Inflammatory macrophage (primary cell): ENCODE measurements around the gene TRIM67.

ENCODE experiments used
- DNase-seq, 2 donors: peaks; one replicate each; pipeline ENCODE4 v3.0.0-alpha.2; 2020 to 2022

The TRIM67 gene

DNA sequence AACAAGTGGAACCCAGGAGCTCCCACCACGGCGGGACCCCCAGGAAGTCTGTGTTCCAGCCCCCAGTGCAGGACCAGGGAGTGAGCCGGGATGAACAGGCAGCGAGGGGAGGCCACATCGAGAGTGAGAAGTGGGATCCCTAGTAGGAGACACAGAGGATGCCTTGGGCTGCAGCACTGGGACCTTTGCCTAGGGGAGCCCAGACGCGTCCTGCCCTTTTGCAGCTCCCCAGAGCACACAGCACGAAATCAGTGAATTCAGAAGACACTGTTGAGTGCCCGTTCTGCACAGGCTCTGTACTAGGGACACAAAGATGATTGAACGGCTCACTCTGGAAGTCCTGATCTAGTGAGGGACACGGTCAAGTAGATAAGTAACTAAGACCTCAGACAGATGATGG is 23.5 kb downstream of the TRIM67 start:
- DNase-seq: no peak

DNA sequence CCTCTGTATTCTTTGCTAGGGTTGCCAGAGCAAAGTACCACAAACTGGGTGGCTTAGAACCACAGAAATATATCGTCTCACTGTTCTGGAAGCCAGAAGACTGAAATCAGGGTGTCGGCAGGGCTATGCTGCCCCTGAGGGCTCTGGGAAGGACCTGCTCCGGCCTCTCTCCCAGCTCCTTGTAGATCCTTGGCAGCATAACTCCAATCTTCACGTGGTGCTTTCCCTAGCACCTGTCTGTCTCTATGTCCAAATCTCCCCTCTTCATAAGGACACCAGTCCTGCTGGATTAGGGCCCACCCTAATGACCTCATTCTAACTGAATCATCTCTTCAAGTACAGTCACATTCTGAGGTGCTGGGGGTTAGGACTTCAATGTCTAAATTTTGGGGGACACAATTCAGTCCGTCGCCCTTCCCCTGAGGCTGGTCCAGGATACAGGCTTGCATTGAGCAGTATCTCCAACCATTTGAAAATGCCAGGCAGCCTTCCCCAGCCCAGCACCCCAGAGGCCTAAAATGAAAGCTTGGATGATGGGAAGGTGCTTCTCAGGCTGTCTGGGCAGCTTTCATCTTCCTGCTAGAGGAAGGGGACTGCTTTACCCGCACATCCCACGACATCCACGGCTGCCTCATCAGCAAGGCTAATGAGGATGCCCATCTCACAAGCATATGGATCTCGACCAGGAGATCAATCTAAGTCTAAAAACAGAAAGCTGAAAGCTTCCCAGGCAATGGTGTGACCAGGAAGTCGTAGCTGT is 24.7 kb downstream of the TRIM67 start:
- no peak for DNase-seq

DNA sequence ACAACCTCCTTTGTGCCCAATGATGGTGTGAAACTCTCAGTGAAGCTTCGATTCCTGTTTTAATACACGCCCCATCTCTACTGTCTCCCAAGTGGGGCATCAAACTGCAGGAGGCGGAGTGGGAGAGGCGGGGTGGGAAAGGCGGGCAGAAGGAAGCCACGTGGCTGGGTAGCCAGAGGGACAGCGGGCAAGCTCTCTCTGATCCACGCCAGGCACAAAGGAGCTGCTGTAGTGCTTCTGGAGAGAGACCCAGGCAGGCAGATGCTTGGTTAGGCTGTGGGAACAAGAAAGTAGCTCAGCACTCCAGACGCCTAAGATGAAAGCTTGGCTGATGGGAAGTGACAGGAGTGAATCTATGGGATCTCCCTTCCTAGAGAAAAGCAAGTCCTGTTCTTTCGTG is 25.7 kb downstream of the TRIM67 start:
- no peak for DNase-seq

DNA sequence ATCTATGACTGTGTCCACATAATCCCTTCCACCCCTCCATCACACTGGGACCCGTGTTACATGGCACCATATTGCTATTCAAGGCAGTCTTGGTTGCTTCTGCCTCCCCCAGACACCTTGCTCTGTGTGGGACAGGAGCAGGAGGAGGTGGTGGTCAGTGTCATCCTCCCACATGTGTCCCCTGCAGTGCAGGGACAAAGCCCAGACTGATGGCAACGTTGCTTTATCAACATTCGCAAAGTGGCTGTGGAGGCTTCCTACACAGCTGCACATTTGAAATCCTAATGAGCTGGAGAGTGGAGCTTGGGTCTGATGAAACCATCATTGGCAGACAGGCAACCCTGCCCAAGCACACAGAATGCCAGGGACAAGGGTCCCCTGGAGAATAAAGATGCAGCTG is 26.2 kb downstream of the TRIM67 start:
- no peak for DNase-seq

DNA sequence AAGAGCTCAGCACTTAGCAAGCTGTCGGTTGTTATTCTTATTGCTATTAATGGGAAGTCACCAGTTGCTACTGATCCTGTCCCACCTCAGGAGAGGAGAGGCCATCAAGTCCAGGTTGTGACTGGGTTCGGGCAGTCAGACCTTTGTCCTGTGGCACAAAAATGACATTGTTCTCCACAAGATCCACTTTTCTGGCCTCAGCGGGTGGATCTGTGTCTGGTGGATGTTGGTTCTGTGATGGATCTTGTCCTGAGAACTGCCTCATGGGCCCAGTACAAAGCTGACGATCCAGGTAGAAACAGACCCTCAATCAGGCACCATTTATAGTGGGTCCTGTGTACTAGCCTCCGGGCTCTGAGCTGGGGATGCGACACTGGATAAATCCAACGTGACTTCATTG is 26.9 kb downstream of the TRIM67 start:
- no peak for DNase-seq

DNA sequence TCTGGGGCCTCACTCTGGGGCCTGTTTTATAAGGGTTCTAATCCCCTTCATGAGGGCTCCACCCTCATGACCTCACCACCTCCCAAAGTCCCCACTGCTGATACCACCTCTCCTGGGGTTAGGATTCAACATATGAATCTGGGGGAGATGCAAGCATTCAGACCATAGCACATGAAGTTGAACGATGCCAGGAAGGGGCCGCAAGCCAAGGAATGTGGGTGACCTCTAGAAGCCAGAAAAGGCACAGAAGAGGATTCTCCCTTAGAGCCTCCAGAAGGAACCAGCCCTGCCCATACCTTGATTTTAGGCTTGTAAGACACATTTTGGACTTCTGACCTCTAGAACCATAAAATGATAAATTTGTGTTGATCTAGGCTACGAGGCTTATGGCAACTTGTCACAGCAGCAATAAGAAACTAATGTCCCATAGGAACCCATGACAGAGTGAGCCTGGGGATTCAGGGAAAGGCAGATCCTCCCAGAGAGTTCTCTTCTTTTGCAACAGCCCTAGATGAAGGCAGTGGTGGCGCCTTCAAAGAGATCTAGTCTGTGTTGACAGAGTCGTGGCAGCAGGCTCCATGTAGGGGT is 27.9 kb downstream of the TRIM67 start:
- no peak for DNase-seq

DNA sequence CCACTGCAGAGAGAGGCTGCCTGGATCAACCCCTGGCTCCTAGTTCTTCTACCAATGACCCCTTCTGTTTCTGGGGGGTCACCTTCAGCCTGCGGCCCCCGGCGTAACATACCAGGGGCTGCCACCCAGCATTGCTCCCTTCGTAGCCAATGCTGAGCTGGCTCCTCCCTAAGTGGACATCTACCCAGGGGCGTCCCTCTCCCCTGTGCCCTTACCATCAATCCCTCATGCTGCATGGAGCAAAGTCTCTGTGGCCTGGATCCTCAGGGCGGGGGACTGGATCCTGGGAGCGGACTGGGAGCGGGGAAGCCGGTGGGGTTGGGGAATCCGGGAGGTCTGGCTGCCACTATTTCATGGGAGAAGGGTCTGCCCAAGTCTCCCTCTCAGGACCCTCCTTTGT is 28.6 kb downstream of the TRIM67 start:
- no peak for DNase-seq

DNA sequence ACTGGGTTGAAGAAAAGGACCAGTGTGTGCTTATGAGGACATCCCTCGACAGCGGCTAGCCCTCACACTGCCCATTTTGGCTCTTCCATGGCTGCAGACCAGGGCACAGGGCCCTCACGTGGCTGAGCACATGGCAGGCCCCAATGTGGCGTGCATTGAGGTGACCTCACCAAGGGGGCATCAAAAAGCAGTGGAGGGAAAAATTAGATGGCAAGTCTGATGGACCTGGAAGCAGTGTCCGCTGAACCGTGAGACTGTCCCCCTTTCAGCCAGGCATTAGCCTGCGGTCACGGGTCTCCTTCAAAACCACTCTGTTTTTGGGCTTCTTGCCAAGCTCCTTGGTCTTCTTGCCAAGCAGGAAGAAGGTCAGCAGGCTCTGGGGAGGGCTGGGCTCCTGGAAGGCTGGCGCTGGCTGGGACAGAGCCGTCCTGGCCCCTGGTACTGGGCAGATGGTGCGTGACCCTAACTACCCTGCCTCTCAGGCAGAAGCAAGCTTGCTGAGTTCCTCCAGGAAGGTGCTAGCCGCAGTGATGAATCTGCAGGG is 30.8 kb downstream of the TRIM67 start:
- DNase-seq: no peak

DNA sequence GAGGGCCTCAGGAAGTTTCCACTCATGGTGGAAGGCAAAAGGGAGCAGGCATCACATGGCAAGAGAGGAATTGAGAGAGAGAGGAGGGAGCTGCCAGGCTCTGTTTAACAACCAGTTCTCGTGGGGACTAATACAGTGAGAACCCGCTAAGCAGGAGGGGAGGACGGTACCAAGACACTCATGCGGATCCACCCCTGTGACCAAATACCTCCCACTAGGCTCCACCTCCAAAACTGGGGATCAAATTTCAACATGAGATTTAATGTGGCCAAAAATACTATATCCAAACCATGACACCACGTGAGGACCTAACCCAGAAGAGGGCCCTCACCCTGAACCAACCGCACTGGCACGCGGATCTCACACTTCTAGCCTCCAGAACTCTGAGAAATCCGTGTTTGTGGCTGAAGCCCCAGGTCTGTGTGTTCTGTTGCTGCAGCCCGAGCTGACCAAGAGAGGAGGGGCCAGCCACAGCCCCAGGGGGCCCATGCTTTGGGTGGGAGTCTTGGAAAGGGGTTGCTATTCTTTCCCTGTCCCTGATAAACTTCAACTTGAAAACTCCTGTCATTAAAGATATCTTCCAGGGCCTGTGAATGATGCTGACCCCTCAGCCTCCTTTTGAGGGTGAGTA is 32.0 kb downstream of the TRIM67 start:
- no peak for DNase-seq

DNA sequence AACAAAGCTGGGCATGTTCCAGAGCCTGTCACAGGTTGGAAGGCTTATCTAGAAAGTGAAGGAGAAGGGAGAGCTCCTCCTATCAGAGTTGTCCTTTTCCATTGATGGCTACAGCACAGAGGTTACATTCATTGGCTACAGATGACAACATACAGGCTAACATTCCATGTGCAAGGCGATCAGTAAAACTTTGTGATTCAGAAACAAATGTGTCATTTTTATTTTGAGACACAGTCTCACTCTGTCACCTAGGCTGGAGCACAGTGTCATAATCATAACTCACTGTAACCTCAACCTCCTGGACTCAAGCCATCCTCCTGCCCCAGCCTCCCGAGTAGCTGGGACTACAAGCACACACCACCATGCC is 32.6 kb downstream of the TRIM67 start:
- no peak for DNase-seq

DNA sequence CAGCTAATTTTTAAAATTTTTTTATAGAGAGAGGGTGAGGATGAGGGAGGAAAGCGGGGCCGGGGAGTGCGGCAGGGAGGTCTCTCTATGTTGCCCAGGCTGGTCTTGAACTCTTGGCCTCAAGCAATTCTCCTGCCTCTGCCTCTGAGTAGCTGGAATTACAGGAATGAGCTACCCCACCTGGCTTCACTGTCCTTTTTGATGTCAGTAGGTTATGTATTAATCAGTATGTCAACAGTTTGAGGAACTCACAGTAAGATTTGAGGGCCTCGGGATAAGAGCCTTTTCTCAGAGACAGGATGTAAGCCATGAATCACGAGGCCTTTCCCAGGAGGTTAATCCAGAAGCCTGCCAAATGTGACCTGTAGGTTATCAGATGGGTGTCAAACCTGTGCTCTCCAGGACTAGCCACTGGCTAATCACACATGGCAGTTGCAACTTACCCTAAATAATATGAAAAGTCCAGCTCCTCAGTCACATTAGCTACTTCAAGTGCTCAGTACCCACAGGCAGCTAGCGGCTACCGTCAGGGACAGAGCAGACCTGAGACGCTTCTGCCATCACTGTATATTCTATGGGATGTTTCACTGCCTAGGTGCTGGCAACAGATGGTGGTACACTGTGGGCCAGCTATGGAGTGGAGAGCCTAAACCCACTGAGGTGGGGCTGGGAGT is 33.1 kb downstream of the TRIM67 start:
- DNase-seq: no peak

DNA sequence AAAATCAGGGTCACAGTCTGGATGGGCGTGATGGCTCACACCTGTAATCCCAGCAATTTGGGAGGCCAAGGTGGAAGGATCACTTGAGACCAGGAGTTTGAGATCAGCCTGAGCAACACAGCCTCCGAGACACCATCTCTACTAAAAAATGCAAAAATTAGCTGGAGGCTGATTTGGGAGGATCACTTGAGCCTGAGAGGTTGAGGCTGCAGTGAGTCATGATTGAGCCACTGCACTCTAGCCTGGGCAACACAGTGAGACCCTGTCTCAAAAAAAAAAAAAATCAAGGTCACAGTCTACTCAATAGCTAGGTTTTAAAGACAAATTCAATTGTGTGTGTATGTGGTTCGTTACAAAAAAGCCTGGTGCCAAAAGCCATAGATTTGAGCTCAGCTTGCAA is 34.4 kb downstream of the TRIM67 start:
- DNase-seq: no peak

DNA sequence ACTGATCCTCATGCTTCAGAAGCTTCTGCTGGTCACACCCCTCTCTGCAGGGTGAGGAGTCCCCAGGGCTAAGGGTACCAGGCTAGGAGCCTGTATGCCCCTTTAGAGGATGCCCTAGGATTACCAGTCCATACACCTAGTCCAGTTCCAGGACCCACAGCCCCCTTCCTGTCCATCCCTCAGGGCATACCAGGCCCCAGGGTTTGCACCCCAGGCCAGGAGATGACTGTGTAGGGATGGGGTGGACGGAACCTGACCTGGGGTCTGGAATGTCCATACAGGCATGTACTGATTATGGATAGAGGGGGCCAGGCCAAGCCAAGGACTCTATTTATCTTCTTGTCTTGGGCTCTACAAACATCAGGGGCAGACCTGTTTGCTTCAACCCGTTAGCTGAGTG is 34.9 kb downstream of the TRIM67 start:
- no peak for DNase-seq

DNA sequence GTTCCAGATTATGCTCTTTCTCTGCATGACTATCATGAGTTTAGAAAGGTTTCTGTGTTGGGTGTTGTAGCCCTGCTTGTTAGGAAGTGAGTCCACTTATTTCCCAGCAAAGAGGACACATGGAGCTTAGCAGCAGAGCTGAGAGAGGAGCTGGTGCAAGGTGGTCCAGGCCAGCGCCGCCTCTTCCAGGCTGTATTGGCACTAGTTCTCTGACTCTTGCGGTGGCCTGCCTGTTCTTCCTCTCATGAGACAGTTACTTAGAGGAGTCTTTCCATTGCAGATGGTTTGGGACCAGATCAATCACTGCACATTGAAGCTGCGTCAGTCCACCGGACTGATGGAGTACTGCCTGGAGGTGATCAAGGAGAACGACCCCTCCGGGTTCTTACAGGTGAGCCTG is 38.0 kb downstream of the TRIM67 start:
- DNase-seq: no peak

DNA sequence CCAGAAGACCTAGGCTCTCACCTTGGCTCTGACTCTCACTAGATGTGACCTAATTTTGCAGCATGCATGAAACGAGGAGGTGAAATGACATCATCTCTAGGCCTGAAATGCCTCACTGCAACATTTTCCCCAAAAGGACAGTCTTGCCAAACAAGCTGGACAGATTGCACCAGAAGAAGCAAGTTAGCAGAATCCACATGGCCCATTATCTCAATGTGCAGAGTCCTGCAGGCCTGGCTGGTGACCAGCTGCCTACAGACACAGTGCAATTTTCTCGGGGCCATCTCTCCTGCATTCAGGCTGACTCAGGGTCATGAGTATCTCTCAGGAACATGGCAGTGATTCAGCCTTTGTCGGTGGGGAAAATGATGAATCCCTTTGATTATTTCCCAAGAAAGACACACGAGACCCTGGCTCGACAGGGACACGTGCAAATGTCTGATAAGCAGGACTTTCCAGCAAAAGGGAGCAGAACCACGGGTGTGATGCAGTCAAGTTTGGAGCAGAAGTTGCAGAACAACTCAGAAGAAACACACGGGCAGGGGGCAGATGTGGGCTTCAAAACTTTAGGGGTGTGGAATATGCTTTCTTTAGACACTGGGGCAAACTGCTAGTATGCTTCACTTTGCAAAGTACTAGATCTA is 38.7 kb downstream of the TRIM67 start:
- peak in 1 of 2 donors; percentile 15 for DNase-seq

DNA sequence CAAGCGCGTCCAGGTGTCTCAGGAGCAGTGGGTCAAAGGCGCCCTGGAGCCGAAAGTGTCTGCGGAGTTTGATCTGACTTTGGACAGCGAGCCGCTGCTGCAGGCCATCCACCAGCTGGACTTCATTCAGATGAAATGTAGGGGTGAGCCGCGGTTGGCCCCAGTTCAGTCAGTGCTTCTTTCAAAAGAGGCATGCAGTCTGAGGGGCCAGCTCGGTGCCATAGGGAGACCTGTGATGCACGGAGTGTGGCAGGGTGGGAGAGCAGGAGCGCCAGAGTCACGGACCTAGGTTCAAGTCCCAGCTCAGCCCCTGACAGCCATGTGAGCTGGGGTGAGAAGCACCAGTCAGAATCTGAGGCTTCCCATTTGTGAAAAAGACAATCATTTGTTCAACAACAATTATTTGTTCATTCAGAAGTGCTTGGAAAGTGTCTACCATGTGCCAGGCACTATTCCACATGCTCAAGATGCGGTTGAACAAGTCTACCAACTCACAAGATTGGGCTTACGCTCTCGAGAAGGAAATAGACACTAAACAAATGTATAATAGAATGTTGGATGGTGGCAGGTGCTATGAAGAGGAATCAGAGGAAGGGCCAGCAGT is 39.6 kb downstream of the TRIM67 start:
- no peak for DNase-seq

DNA sequence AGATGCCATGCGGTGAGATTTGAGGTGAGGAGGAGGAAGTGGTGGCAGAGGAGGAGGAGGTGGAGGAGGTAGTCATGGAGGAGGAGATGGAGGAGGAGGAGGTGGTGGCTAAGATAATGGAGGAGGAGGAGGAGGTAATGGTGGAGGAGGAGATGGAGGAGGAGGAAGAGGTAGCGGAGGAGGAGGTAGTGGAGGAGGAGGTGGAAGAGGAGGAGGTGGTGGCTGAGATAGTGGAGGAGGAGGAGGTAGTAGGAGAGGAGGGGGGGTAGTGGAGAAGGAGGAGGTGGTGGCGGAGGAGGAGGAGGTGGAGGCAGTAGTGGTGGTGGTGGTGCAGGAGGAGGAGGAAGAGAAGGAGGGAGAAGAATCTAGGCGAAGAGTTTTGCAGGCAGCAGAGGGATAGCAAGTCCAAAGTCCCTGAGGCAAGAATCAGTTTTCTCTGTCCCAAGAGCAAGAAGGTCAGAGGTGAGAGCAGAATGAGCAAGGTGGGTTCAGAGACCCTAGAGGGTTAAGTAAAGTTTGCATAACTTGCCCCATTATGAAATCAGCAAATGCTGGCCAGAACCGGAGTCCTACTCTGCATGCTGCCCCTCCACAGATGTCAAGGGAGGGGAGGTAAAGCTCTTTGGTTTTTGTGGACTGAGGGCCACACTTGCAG is 40.2 kb downstream of the TRIM67 start:
- DNase-seq: no peak

DNA sequence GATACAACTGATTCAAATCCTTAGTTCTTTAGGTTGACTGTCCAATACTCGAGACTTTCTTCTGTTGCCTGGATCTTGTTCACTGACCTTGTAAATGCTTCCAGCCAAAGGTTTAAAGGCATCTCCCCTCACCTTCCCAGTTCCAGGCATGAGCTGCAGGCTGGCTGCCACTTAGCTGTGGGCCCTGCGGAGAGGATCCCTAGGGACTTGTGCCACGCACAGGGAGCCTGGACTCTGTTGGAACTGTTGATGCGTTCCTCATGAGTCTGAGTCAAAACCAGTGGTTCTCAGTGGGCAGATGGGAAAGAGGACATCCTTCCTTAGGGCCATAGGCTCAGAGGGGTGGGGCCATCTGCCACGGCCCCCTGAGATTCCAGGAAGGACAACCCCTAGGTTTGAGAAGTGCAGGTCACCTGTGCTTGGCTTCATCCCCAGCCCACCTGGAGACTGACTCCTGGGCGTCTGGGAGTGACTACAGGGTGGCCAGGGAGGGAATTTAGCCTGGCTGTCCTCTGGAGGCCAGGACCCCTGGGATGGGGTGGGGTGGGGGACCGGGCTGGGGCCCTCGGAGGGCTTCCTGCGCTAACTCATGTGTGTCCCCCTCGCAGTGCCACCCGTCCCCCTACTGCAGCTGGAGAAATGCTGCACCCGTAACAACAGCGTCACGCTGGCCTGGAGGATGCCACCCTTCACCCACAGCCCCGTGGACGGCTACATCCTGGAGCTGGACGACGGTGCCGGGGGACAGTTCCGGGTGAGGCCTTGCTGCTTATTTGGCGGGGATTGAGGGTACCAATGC is 41.6 kb downstream of the TRIM67 start:
- DNase-seq: no peak

DNA sequence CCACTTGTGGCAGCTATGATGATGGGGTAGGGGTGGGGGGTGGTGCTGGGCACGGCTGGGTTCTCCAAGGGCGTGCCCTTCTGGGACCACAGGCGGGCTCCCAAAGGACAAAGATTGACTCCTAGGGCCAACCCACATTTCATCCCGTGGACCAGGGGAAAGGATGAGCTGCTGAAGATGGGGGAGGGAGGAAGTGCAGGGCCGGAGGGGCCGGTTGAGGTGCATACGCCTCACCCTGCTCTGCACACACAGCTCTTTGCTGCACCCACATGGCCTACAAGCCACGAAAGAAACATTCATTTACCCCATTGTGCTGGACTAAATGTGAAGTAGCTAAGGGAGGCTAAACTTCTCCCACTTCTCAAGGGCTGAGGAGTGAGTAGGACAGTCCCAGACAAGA is 45.0 kb downstream of the TRIM67 start:
- no peak for DNase-seq

DNA sequence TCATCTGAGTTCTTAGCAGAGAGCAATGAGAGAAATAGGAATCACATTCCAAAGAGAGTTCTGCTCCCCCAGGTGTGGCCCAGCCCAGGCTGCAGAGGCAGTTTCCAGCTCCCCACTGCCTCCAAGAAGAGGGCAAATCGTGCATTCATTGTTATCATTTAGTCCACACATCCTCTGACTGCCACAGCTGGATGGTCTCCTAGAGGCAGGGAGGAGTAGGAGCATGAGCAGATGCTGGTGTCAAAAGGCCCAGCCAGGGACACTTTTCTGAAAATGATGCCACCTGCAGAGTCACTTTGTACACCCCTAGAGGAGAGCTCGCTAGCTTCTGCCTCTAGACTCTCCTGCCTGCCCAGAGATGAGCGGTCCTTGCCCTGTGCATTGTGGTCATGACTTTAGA is 45.6 kb downstream of the TRIM67 start:
- no peak for DNase-seq

DNA sequence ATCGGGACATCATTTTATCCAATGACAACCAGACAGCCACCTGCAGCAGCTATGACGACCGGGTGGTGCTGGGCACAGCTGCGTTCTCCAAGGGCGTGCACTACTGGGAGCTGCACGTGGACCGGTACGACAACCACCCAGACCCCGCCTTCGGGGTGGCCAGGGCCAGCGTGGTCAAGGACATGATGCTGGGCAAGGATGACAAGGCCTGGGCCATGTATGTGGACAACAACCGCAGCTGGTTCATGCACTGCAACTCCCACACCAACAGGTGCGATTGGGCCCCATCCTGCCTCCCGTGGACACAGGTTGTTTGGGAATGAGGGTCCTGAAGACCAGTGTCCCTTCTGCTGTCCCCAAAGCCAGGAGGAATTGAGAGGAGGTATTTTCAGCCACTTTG is 47.1 kb downstream of the TRIM67 start:
- DNase-seq: no peak
